ENCODE results near the gene CDC42SE1. TPM values are rescaled to one million over a fixed set of nuclear protein-coding genes. Genes with fewer than 3 reads are reported as not detected.

The CDC42SE1 gene
- total RNA-seq, 1 donor from 2014 or later, result 180 TPM

DNA sequence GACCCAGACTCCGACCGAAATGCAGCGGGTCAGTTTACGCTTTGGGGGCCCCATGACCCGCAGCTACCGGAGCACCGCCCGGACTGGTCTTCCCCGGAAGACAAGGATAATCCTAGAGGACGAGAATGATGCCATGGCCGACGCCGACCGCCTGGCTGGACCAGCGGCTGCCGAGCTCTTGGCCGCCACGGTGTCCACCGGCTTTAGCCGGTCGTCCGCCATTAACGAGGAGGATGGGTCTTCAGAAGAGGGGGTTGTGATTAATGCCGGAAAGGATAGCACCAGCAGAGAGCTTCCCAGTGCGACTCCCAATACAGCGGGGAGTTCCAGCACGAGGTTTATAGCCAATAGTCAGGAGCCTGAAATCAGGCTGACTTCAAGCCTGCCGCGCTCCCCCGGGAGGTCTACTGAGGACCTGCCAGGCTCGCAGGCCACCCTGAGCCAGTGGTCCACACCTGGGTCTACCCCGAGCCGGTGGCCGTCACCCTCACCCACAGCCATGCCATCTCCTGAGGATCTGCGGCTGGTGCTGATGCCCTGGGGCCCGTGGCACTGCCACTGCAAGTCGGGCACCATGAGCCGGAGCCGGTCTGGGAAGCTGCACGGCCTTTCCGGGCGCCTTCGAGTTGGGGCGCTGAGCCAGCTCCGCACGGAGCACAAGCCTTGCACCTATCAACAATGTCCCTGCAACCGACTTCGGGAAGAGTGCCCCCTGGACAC is 11.3 kb downstream of the CDC42SE1 start:
- no peaks in the 10 kb centered on the region for H3K9me3 Mint-ChIP-seq (ENCODE audit: unreplicated experiment)
- DNase-seq (ENCODE audit: low spot score), result peak; percentile 67
- no peaks in the 10 kb centered on the region for H3K4me1 Mint-ChIP-seq (ENCODE audit: unreplicated experiment)
- H3K36me3 Mint-ChIP-seq (ENCODE audit: low read depth, unreplicated experiment), result peaks cover 8% of the 10 kb centered on the region
- TF ChIP-seq, protein P1, sequence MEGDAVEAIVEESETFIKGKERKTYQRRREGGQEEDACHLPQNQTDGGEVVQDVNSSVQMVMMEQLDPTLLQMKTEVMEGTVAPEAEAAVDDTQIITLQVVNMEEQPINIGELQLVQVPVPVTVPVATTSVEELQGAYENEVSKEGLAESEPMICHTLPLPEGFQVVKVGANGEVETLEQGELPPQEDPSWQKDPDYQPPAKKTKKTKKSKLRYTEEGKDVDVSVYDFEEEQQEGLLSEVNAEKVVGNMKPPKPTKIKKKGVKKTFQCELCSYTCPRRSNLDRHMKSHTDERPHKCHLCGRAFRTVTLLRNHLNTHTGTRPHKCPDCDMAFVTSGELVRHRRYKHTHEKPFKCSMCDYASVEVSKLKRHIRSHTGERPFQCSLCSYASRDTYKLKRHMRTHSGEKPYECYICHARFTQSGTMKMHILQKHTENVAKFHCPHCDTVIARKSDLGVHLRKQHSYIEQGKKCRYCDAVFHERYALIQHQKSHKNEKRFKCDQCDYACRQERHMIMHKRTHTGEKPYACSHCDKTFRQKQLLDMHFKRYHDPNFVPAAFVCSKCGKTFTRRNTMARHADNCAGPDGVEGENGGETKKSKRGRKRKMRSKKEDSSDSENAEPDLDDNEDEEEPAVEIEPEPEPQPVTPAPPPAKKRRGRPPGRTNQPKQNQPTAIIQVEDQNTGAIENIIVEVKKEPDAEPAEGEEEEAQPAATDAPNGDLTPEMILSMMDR (IDR thresholded peaks at IDR 0.05; ENCODE audit: unreplicated experiment), result peak; percentile 67
- H3K27ac Mint-ChIP-seq (ENCODE audit: unreplicated experiment), result peak overlapping the region; percentile 31
- H3K4me3 Mint-ChIP-seq (ENCODE audit: unreplicated experiment), result peak overlapping the region; percentile 93
- peaks cover 4% of the 10 kb centered on the region for H3K27me3 Mint-ChIP-seq (ENCODE audit: unreplicated experiment)

DNA sequence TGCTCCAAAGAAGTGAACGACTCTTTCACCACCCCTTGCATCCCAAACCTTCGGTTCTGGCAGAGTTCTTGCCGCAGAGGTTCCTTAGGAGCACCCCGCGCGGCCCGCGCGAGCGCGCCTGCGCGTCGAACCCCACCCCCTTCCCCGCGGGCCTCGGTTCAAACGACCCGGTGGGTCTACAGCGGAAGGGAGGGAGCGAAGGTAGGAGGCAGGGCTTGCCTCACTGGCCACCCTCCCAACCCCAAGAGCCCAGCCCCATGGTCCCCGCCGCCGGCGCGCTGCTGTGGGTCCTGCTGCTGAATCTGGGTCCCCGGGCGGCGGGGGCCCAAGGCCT is 11.9 kb downstream of the CDC42SE1 start, which contains the start of gene C1orf56:
Gene C1orf56 (plus strand): TSS at position 161 of the 334 bp plus-strand sequence. CDS start 97 bp downstream, at position 258.
- H3K36me3 Mint-ChIP-seq (ENCODE audit: low read depth, unreplicated experiment), result peaks cover 6% of the 10 kb centered on the region
- H3K4me3 Mint-ChIP-seq (ENCODE audit: unreplicated experiment), result peak within 1 kb of the TSS; percentile 93
- peaks cover 4% of the 10 kb centered on the region for H3K27me3 Mint-ChIP-seq (ENCODE audit: unreplicated experiment)
- TF ChIP-seq, protein P1 (IDR thresholded peaks at IDR 0.05; ENCODE audit: unreplicated experiment), result no peak
- peak; percentile 53 for DNase-seq (ENCODE audit: low spot score)
- H3K4me1 Mint-ChIP-seq (ENCODE audit: unreplicated experiment), result no peaks in the 10 kb centered on the region
- peak within 1 kb of the TSS; percentile 31 for H3K27ac Mint-ChIP-seq (ENCODE audit: unreplicated experiment)
- H3K9me3 Mint-ChIP-seq (ENCODE audit: unreplicated experiment), result no peaks in the 10 kb centered on the region

DNA sequence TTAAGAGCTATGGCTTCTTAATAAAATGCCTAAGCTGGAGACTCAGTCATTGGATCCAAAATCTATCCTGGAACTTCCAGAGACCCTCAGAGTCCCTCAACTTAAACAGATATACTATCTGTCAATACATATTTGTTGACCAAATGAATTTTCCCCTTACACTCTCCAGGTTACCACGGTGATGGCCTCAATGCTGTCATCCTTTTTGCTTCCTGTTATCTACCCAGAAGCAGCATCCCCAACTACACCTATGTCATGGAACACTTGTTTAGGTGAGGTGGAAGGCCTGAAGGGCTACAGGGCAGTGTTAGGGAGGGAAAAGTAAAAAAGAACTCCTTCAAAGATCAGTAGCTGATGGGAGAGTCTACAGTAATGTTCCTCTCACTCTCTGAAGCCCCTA is 16.3 kb downstream of the CDC42SE1 start:
- Mint-ChIP-seq H3K27me3 (ENCODE audit: unreplicated experiment) (peaks cover 4% of the 10 kb centered on the region), H3K27ac (ENCODE audit: unreplicated experiment) (no peak overlapping the region), H3K4me3 (ENCODE audit: unreplicated experiment) (no peak overlapping the region), H3K36me3 (ENCODE audit: low read depth, unreplicated experiment) (peaks cover 5% of the 10 kb centered on the region), H3K9me3 (ENCODE audit: unreplicated experiment) (no peaks in the 10 kb centered on the region), H3K4me1 (ENCODE audit: unreplicated experiment) (no peaks in the 10 kb centered on the region)
- no peak for DNase-seq (ENCODE audit: low spot score)
- TF ChIP-seq, protein P1 (IDR thresholded peaks at IDR 0.05; ENCODE audit: unreplicated experiment), result no peak

DNA sequence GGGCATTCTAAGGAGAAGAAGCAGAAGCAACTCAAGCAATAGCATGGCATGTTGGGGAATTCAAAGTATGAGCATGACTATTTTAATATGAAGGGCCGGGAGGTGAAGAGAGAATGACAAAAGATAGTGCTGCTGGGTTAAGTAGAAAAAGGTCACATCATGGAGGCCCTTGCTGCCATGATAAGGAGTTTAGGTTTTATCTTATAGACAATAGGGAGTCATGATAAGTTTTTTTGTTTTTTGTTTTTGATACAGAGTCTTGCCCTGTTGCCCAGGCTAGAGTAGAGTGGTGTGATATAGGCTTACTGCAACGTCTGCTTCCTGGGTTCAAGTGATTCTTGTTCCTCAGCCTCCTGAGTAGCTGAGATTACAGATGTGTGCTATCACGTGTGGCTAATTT is 19.9 kb downstream of the CDC42SE1 start:
- no peak for DNase-seq (ENCODE audit: low spot score)
- Mint-ChIP-seq H3K9me3 (ENCODE audit: unreplicated experiment) (no peaks in the 10 kb centered on the region), H3K4me1 (ENCODE audit: unreplicated experiment) (no peaks in the 10 kb centered on the region), H3K27ac (ENCODE audit: unreplicated experiment) (no peak overlapping the region), H3K4me3 (ENCODE audit: unreplicated experiment) (peak overlapping the region; percentile 6), H3K27me3 (ENCODE audit: unreplicated experiment) (no peaks in the 10 kb centered on the region), H3K36me3 (ENCODE audit: low read depth, unreplicated experiment) (peaks cover 9% of the 10 kb centered on the region)
- TF ChIP-seq, protein P1 (IDR thresholded peaks at IDR 0.05; ENCODE audit: unreplicated experiment), result no peak

DNA sequence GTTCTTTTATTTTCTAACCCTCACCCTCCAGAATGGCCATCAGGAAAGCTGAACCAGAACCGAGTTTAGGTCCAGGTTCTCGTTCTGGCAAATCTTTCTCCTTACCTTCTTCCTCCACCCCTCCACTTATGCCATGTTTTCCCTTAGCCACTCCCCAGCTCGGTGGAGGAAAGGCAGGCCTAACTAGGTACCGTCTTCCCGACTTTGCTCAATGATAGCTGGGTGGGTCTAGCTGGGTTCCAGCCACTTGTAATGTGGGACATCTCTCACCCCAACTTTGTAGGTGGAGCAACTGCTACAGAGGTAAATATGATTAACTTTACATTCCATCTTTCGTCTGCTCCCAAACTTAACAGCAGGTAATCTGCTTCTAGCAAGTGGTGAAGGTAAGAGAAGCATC is 22.4 kb downstream of the CDC42SE1 start:
- TF ChIP-seq, protein P1 (IDR thresholded peaks at IDR 0.05; ENCODE audit: unreplicated experiment), result no peak
- Mint-ChIP-seq H3K4me3 (ENCODE audit: unreplicated experiment) (no peak overlapping the region), H3K27ac (ENCODE audit: unreplicated experiment) (no peak overlapping the region), H3K9me3 (ENCODE audit: unreplicated experiment) (no peaks in the 10 kb centered on the region), H3K27me3 (ENCODE audit: unreplicated experiment) (no peaks in the 10 kb centered on the region), H3K4me1 (ENCODE audit: unreplicated experiment) (no peaks in the 10 kb centered on the region), H3K36me3 (ENCODE audit: low read depth, unreplicated experiment) (peaks cover 19% of the 10 kb centered on the region)
- no peak for DNase-seq (ENCODE audit: low spot score)
